K562 (cell line): ENCODE data around the gene MKNK1. TPM values are rescaled to one million over a fixed set of nuclear protein-coding genes. Genes with fewer than 3 reads are reported as not detected.

Source experiments
- ARID4B ChIP-seq: sonication (generic); formaldehyde crosslinking; IDR thresholded peaks from 2 replicates; pipeline ENCODE4 v1.8.0; 2022; ENCODE audit warnings: mild to moderate bottlenecking, missing genetic modification reagents
- BHLHE40 ChIP-seq: IDR thresholded peaks from 2 replicates; pipeline ENCODE4 v1.6.1; 2011; ENCODE audit warnings: low read length, improper control_type of control experiment
- EGR1 ChIP-seq: fragments of 450-650 bp; conservative IDR thresholded peaks from 2 replicates; pipeline ENCODE4 v1.6.1; 2017; ENCODE audit warnings: mild to moderate bottlenecking
- EHMT2 ChIP-seq: fragments of 450-650 bp; IDR thresholded peaks from 2 replicates; pipeline ENCODE4 v1.6.1; 2018; ENCODE audit warnings: antibody characterized with exemption
- GTF2F1 ChIP-seq: IDR thresholded peaks from 2 replicates; pipeline ENCODE4 v1.6.1; 2011; ENCODE audit warnings: low read depth, low read length, improper control_type of control experiment
- HMGXB4 ChIP-seq: sonication (generic); formaldehyde crosslinking; IDR thresholded peaks from 2 replicates; pipeline ENCODE4 v1.8.1; 2023; ENCODE audit warnings: mild to moderate bottlenecking, missing genetic modification reagents
- MYNN ChIP-seq, 2 experiments: sonication (generic); formaldehyde crosslinking in 1 of 2; IDR thresholded peaks; 2 replicates each; pipeline versions ENCODE4 v1.5.0 to v1.6.1; 2016 to 2020; ENCODE audit warnings: antibody characterized with exemption in 1 of 2, missing genetic modification reagents in 1 of 2
- NR2C1 ChIP-seq, 2 experiments: fragments of 450-650 bp; IDR thresholded peaks; 2 replicates each; pipeline ENCODE4 v1.6.1; 2017; ENCODE audit warnings: mild to moderate bottlenecking in 2 of 2, antibody characterized with exemption in 1 of 2, inconsistent platforms in 1 of 2, missing compliant biosample characterization in 1 of 2, missing genetic modification characterization in 1 of 2
- NRF1 ChIP-seq, 2 experiments: fragments of 450-650 bp; IDR thresholded peaks in 1 of 2; conservative IDR thresholded peaks in 1 of 2; 2 replicates each; pipeline ENCODE4 v1.6.1; 2014; ENCODE audit warnings: mild to moderate bottlenecking in 2 of 2
- ZKSCAN8 ChIP-seq: fragments of 200-800 bp; sonication (Bioruptor generic); IDR thresholded peaks from 2 replicates; pipeline ENCODE4 v1.6.1; 2016; ENCODE audit warnings: missing genetic modification characterization, missing compliant biosample characterization
- ZNF24 ChIP-seq: fragments of 450-650 bp; IDR thresholded peaks from 2 replicates; pipeline ENCODE4 v1.6.1; 2016
- ZNF277 ChIP-seq: fragments of 250-450 bp; sonication (Bioruptor Pico); IDR thresholded peaks from 2 replicates; pipeline ENCODE4 v1.8.0; 2022; ENCODE audit warnings: inconsistent platforms, mild to moderate bottlenecking, moderate library complexity, borderline replicate concordance
- ZNF316 ChIP-seq: fragments of 450-650 bp; IDR thresholded peaks from 2 replicates; pipeline ENCODE4 v1.6.1; 2016
- ZNF609 ChIP-seq: sonication (generic); formaldehyde crosslinking; IDR thresholded peaks from 2 replicates; pipeline ENCODE4 v1.8.1; 2023; ENCODE audit warnings: missing genetic modification reagents, mild to moderate bottlenecking, borderline replicate concordance
- polyA plus RNA-seq, 8 experiments: library from polyadenylated mRNA; depleted of rRNA in 4 of 8; stranded (reverse) in 5 of 8; unstranded in 3 of 8; fragments of >200 nt; fragmentation: Nextera tagmentation in 2 of 8; fragmentation: Illumina TruSeq in 1 of 8; extraction: Ambion mirVana in 2 of 8; extraction: Trizol in 1 of 8; gene quantifications; 2 replicates each; pipeline versions ENCODE4 v1.2.1 to v1.2.3, GENCODE V29; 2011 to 2014; ENCODE audit warnings: inconsistent platforms in 1 of 8, missing spikeins in 1 of 8
- total RNA-seq, 7 experiments: library from RNA; depleted of rRNA in 6 of 7; stranded (reverse); fragments of >200 nt in 6 of 7; fragmentation: Illumina TruSeq in 2 of 7; extraction: Trizol in 2 of 7; gene quantifications; 2 replicates each; pipeline versions ENCODE4 v1.2.1 to v1.2.3, GENCODE V29; 2011 to 2021; ENCODE audit warnings: low replicate concordance in 1 of 7

MKNK1 gene
- total and polyA plus RNA-seq, 9 of the 15 experiments (the other 6 are each of a cell fraction or from before 2014, with no cell fraction given), result 27.7 to 51.3 (median 43.7) TPM

GRCh38 chr1:46520063-46520911 is 83.8 kb downstream of the MKNK1 start (continued):
- TF ChIP-seq NR2C1 (IDR thresholded peaks at IDR 0.05) (no peak), NR2C1 (tag; IDR thresholded peaks at IDR 0.05) (0 out of 2 replicates have a peak, but pooled peaks have one; percentile 16), GTF2F1 (no peak), ZNF316 (no peak), EGR1 (peak; percentile 93), ZKSCAN8 (CRISPR knock-in tag) (no peak), ZNF277 (no peak), EHMT2 (no peak), NRF1 (conservative IDR thresholded peaks at IDR 0.05 in 1 of 2, IDR thresholded peaks at IDR 0.05 in 1 of 2) (peak in 1 of 2 experiments; percentile 17; a peak in 1 of 4 replicates), BHLHE40 (peak; percentile 48; the same call in 1 of the 2 replicates), MYNN (IDR thresholded peaks at IDR 0.05) (no peak), MYNN (CRISPR knock-in tag; IDR thresholded peaks at IDR 0.05) (no peak), ARID4B (0 out of 2 replicates have a peak, but pooled peaks have one; percentile 20), ZNF609 (no peak), HMGXB4 (CRISPR knock-in tag) (no peak), ZNF24 (no peak)
